Right kidney (tissue), 1 donor: ENCODE measurements around the gene CDK12.

Experiments
- DNase-seq: peaks from one replicate; pipeline ENCODE4 v3.0.0-alpha.2; 2016

The CDK12 gene

GRCh38 chr17:39548494-39549225 lies 87.4 kb downstream of the CDK12 start:
- no peak for DNase-seq

GRCh38 chr17:39549747-39550573 lies 88.7 kb downstream of the CDK12 start:
- DNase-seq: no peak

GRCh38 chr17:39551879-39552278 lies 90.6 kb downstream of the CDK12 start:
- no peak for DNase-seq

DNA sequence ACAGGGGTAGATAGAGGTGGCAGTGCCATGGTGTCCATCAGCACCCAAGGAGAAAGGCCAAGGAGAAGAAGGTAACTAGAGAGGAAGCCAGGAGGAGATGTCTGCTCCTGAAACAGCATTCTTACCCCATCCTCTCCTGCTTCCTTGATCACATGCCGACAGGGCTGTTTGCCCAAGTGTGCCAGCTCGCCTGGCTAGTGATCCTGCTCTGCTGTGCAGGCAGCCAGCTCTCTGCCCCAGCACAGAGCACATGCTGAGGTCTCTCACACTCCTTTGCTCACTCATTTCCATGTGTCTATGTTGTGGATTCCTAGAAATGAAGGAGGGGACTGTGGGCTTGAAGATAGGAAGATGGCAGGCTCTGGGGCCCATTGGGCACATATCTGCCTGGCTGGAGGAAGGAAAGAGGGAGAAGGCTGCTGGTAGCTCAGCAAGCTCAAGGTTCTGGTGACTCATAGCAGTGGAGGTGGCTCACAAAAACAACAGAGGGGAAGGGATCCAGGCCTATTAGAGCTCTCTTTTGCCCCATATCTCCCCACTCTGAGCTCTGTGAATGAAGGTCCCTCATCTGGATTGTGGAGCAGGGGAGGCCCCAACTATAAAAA lies 92.2 kb downstream of the CDK12 start:
- DNase-seq: no peak

- no peak for DNase-seq
Observed at GRCh38 chr17:39555368-39555767, 94.1 kb downstream of the CDK12 start.

GRCh38 chr17:39556423-39556822 lies 95.1 kb downstream of the CDK12 start:
- DNase-seq: no peak

DNA sequence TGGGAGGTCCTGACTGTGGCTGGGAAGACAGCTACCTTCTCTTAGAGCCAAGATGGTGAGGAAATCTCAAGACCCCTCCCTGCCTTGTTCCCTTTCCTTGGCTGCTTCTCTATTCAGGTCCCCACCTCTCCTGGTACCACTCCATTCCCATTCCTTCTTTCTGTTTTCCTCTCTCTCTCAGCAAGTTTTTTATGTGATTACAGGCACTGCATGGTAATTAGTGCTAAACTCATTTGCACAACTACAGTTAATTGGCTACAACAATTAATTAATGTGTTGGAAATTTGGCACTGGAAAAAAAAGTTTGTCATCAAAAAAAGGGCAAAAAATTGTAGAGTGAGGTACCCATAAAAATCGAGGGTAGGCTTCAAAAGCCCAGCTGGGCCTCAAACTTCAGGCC lies 101.1 kb downstream of the CDK12 start:
- DNase-seq: no peak

DNA sequence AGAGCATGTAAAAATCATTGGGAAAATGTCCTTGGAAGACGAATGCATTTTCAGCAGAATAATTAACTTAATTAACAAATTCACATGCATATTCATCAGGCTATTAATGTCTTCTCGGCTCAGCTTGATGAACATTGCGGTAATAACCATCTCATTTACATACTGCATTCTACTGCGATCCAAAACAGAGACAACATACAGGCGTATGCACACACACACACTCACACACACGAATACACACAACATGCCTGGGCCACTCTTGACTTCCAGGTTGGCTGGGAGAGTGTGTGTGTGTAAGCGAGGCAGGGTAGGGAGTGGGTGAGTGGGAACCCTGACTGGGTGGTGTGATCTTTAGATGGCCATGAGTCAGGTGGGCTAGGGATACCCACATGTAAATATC lies 101.7 kb downstream of the CDK12 start:
- no peak for DNase-seq

DNA sequence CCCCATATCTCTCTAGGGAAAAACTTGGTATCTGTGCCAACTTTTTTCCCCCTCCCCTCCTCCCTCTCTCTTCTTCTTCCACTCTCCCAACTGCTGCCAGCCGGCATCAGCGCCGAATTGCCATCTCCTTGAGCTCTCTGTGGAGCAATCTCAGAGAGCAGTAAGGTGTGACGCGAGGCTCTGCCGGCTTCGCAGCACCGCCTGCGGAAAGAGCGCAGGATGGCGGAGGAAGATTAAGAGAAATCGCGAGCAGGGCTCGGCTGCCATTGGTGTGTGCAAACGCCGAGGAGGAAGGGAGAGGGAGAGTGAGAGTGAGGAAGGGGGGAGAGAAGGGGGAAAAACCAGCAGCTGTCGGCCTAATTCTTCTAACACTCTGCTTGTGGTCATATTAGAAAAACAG lies 102.2 kb downstream of the CDK12 start:
- peak; percentile 43 for DNase-seq

DNA sequence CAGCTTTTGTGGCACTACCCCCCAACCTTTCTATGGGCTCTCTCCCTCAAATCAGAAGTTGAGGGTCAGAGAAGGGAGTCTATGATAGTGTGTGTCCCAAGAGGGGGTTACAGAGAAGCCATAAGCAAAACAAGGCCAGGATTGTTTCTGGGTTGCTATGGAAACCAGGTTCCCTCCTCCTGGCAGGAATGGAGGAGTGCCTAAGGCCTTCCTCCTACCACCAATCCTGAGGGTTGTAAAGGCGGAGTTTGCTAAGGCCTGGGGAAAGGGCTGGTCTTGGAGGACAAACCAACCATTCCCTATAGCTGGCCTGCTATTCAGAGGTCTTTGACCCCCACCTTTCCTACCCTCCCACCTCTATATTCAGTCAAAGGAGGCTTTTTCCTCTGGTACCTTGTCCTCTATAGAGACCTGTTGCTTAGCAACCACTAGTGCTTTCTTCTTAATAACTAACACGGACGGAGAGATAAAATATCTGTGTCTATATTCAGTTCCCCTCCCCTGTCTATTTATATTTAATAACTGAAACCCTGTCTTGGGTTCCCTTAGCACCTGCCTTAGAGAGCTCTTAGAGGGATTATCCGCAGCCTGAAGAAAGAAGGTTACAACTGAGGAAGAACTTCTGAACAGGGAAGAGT lies 103.0 kb downstream of the CDK12 start:
- no peak for DNase-seq

DNA sequence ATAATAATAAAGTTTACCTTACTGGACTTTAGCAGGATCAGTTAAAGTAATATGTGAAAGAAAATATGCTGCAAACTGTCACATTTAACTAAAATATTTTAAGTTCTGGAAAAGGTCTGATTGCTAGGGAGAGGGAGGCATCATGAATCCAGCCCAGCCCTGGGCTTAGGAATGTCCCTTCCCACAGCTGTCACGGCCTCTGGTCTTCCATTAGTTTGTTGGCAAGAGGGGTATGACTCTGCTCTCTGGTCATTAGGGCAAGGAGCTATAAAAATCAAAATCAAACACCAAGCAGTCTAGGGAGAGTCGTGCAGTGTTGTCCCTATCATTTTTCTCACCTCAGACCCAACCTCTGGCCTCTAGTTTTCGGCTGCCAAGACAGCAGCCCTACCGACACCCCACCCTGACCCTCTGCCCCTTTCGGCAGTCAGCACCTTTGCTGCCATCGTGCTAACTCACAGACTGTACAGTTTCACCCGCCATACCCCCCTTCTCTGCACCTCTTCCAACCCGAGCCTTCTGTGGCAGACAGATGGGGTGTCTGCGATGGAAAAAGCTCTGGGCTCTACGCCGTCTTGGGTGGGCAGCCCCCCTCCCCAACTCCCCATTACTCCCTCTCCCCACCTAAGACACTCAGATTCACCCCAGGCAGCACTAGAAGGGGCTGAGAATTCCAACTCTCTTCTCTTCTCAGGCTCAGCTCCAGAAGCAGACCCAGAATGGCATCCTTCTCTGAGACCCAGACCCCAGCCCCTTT lies 105.0 kb downstream of the CDK12 start:
- DNase-seq: no peak

GRCh38 chr17:39568702-39569101 lies 107.4 kb downstream of the CDK12 start:
- no peak for DNase-seq

DNA sequence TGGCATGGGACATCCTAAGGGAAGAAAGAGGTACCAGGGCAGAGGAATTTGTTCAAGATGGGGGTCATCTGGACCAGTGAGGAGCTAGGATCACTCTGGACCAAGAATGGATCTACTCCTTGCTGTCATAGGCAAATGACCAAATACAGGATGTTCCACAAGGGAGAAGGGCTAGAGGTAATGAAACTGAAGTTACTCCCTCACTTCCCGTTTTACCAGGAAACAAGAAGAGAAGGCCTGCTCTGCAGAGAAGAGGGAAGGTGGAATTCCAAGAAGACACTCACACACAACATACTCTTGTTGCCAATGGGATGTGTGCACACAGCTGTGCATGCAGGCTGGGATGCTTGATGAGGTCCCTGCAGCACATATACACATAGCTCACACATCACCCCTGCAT lies 107.8 kb downstream of the CDK12 start:
- no peak for DNase-seq

DNA sequence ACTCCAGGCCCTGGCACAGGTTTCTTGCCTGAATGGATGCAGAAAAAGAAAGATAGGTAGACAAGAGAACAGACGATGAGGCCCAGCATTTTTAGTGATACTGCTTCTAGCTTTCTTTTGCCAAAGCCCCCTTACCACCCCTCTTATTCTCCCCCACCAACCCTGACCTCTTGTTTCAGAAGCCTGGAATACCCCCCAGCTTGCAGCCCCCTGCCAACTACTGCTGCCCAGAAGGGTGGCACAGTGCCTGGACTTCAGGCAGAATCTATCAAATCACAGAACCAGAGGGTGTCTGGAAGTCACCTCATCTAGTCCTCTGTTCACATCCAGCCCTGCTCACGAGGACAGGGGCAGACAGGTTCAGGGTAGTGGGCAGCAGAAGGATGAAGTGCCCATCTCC lies 110.8 kb downstream of the CDK12 start:
- DNase-seq: no peak

DNA sequence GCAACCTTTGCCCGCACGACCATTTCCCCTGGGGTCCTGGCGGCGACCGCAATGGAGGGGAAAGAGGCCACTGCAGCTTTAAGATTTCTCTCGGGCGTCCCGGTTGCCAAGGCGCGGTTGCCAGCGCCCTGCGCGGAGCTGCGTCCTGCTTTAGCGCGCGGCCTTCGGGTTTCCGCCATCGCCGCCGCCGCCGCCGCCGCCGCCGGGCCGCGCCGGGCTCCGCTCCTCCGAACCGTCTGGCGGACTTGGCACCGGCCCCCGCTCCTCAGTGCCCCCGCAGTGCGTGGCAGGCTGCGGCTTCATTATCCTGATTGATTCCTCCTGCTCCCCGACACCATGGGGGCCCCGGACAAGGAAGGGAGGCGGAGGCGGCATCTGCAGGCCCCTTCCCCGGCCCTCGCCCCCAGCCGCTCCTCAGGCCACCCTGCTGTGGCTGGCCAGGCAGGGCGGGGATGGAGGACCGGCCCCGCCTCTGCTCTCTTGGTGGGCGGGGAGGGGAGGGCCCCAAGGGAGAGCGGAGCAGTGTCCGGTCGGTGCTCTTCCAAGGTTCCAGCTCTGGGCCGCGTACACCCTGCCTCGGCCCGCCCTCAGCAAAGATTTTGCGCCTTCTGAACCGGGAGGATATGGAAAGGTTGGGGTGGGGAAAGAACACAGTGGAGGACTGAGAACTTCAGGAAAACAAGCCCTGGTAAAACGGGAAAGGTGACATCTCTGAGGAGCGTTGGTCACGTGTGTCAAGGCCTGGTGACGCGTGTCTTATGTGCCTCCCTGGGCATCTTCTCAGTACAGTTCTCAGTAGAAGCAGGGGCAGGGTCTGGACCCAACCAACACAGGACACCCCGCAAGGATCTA lies 112.4 kb downstream of the CDK12 start:
- peak; percentile 90 for DNase-seq

DNA sequence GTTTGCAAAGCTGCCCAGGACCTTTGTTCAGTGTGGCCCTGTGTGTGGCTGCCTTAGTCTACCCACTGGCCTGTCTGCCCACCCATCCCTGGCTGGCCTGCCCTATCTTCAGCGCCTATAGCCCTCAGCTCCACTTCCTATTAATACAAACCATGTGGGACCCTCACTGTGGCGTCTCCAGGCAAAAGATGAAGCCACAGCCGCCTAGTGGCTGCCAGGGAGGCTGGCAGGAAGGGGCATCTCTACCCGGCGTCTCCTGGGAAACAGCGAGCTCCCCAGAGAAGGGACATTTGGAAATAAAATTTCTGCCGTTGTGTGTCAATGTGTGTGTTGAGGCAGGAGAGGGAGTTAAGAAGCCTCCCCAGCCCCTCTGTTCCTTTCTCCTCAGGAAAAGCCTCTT lies 114.9 kb downstream of the CDK12 start:
- no peak for DNase-seq

DNA sequence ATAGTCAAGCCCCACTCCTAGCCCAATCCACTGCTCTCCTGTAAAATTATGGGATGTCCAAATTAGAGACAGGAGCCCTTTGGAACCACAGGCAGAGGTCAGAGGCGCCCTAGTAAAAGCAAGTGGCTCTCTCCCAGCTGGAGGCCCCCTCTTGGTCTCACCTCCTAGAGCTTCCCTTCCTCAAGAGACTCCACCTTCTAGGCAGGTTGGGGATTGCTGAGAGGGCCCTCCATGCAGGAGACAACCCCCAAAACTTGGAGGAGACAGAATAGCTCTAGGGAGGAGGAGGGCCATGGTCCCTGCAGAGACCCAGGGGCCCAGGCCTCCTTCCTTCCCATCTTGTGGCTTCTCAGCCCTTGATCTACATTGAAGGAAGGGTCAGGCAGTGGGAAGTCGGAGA lies 117.0 kb downstream of the CDK12 start:
- DNase-seq: no peak

DNA sequence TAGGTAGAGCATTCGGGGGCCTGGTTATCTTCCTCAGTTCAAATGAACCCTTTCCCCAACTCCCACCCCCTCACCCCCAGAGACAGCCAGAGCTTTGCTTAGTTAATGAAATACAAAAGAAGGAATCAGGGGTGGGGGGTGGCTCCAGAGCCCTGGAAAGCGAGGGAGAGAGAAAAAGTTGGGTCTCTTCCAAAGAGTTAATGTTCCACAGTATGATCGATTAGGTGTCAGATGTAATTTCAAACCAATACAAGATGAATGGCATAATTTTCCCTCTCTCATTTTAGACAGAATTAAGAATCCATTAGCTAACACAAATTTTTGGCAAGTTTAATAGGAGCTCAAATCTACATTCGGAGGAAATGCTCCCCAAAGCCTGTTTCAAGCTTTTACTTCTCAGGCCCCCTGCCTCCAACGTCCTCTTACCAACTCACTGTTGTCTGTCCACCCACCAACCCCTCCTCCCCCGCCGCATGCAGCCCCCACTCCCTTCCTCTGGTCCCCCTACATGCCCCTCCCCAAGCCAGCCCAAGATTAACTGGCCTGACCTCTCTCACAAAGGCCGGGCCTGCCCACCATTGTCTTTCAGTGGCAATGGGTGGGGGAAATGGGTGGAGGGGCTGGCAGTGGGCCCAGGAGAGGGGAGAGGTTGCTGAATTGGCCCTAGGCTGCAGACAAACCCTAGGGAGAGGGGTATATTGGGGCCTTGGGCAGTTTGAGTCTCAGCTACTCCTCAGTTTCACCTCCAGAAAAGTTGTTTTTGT lies 118.2 kb downstream of the CDK12 start:
- no peak for DNase-seq

GRCh38 chr17:39580082-39580468 lies 118.8 kb downstream of the CDK12 start:
- DNase-seq: no peak

- no peak for DNase-seq
Observed at GRCh38 chr17:39581071-39581758, 119.9 kb downstream of the CDK12 start.
